Right lung (tissue), 5 donors: ENCODE results near the gene S100P. TPM values are rescaled to one million over a fixed set of nuclear protein-coding genes. Genes with fewer than 3 reads are reported as not detected.
A peak's percentile ranks its signal among the peaks of the same experiment; 100 is the strongest.

Experiments
- DNase-seq, 2 donors: peaks; one replicate each; pipeline ENCODE4 v3.0.0-alpha.2; 2013
- polyA plus RNA-seq, 5 donors: library from polyadenylated mRNA; unstranded; fragments of 120-200 nt; gene quantifications; one replicate each; pipeline versions ENCODE4 v1.2.1 to v1.2.3, GENCODE V29; 2013; ENCODE audit warnings: inconsistent platforms in 1 of 5, low replicate concordance in 1 of 5; ENCODE audit not compliant: insufficient read length in 5 of 5, insufficient read depth in 1 of 5

Gene S100P
- polyA plus RNA-seq, 5 donors, result 2.4 to 5.3 (median 3.7) TPM

- no peak for DNase-seq
Observed at GRCh38 chr4:6695660-6696610, 2.3 kb downstream of the S100P start.

GRCh38 chr4:6696611-6697010 lies 2.9 kb downstream of the S100P start:
- DNase-seq, result no peak

GRCh38 chr4:6697131-6697530 lies 3.5 kb downstream of the S100P start:
- no peak for DNase-seq

- no peak for DNase-seq
Observed at GRCh38 chr4:6699388-6699787, 5.7 kb downstream of the S100P start.

- DNase-seq, result no peak
Observed at GRCh38 chr4:6699903-6700302, 6.2 kb downstream of the S100P start.

- DNase-seq, result no peak
Observed at GRCh38 chr4:6701371-6701770, 7.7 kb downstream of the S100P start.

GRCh38 chr4:6702761-6703160 lies 9.1 kb downstream of the S100P start:
- DNase-seq, result no peak

GRCh38 chr4:6703786-6704185 lies 10.1 kb downstream of the S100P start:
- no peak for DNase-seq

GRCh38 chr4:6705646-6706045 lies 12.0 kb downstream of the S100P start:
- no peak for DNase-seq

GRCh38 chr4:6706173-6706572 lies 12.5 kb downstream of the S100P start:
- no peak for DNase-seq

- peak; percentile 93 to 94 for DNase-seq
Observed at GRCh38 chr4:6709230-6710114, 15.8 kb downstream of the S100P start, which contains the start of gene MRFAP1L1. Gene MRFAP1L1, minus strand, starts transcription at chr4:6709865. Its CDS starts 236 bp downstream, at chr4:6709629.

- no peak for DNase-seq
Observed at GRCh38 chr4:6710282-6710681, 16.6 kb downstream of the S100P start.

- no peak for DNase-seq
Observed at GRCh38 chr4:6710996-6711395, 17.3 kb downstream of the S100P start.

GRCh38 chr4:6714954-6715353 lies 21.3 kb downstream of the S100P start:
- DNase-seq, result no peak

GRCh38 chr4:6715704-6716017 lies 22.0 kb downstream of the S100P start:
- no peak for DNase-seq

- peak; percentile 94 for DNase-seq
Observed at GRCh38 chr4:6716018-6716911, 22.6 kb downstream of the S100P start, which contains the start of gene BLOC1S4. Gene BLOC1S4, plus strand, starts transcription at chr4:6716174. Its CDS starts 36 bp downstream, at chr4:6716210.

GRCh38 chr4:6716958-6717655 lies 23.4 kb downstream of the S100P start:
- DNase-seq, result no peak

GRCh38 chr4:6718932-6719610 lies 25.4 kb downstream of the S100P start:
- DNase-seq, result no peak

- DNase-seq, result no peak
Observed at GRCh38 chr4:6719611-6720179, 26.0 kb downstream of the S100P start.

GRCh38 chr4:6720202-6720699 lies 26.6 kb downstream of the S100P start:
- DNase-seq, result peak; percentile 64 to 70
